Occipital lobe (tissue), 3 donors: ENCODE measurements around the gene KLF4. TPM values are rescaled to one million over a fixed set of nuclear protein-coding genes. Genes with fewer than 3 reads are reported as not detected.

Experiments used
- DNase-seq: peaks from one replicate; lab custom pipeline; 2025; lab: John Stamatoyannopoulos, UW
- small RNA-seq: library from RNA; depleted of rRNA; stranded (forward); fragments of <200 nt; gene quantifications from one replicate; pipeline ENCODE3, GENCODE V24; 2014
- total RNA-seq: library from RNA; depleted of rRNA; stranded (reverse); fragments of >200 nt; gene quantifications from one replicate; pipeline ENCODE4 v1.2.3, GENCODE V29; 2014

The KLF4 gene
- total RNA-seq, 1 donor from 2014 or later: 1.9 TPM

- no peak for DNase-seq
These were observed 34.0 kb downstream of the KLF4 start for GRCh38 chr9:107455425-107456135.

GRCh38 chr9:107453479-107453878 lies 36.1 kb downstream of the KLF4 start:
- no peak for DNase-seq

GRCh38 chr9:107447834-107448233 lies 41.7 kb downstream of the KLF4 start:
- DNase-seq: no peak

- no peak for DNase-seq
These were observed 42.5 kb downstream of the KLF4 start for GRCh38 chr9:107447081-107447480.

GRCh38 chr9:107446491-107446890 lies 43.1 kb downstream of the KLF4 start:
- no peak for DNase-seq

GRCh38 chr9:107443786-107444185 lies 45.8 kb downstream of the KLF4 start:
- no peak for DNase-seq

GRCh38 chr9:107439991-107440456 lies 49.5 kb downstream of the KLF4 start:
- DNase-seq: no peak

GRCh38 chr9:107438211-107439031 lies 51.1 kb downstream of the KLF4 start:
- no peak for DNase-seq

- no peak for DNase-seq
These were observed 51.9 kb downstream of the KLF4 start for GRCh38 chr9:107437716-107438115.

GRCh38 chr9:107435415-107435814 lies 54.2 kb downstream of the KLF4 start:
- DNase-seq: no peak

Small RNA genes lying within 50 kb of the gene (small RNA-seq; reads per million reads assigned to genes)
- not detected for gene HMGN2P32
- not detected for gene RNU6-492P

Other genes with a start within 250 kb of the KLF4 start
- gene RAD23B, start 206.5 kb downstream of the KLF4 start, total RNA-seq: 102 TPM